Fibroblast of skin of scalp (primary cell): ENCODE data around the gene BUD23.

ENCODE experiments used
- DNase-seq: peaks from one replicate; pipeline ENCODE4 v3.0.0-alpha.2; 2013

Gene BUD23

GRCh38 chr7:73742753-73743641, 59.6 kb downstream of the BUD23 start:
- no peak for DNase-seq

GRCh38 chr7:73746378-73746777, 63.0 kb downstream of the BUD23 start:
- DNase-seq: no peak
